Hepatocyte (in vitro differentiated cells): ENCODE measurements around the gene DAAM2. TPM values are rescaled to one million over a fixed set of nuclear protein-coding genes. Genes with fewer than 3 reads are reported as not detected.

Source experiments
- DNase-seq: peaks from one replicate; pipeline ENCODE4 v3.0.0-alpha.2; 2016; ENCODE audit warnings: low spot score
- H2AFZ ChIP-seq: fragments of 200-600 bp; sonication (generic); 2 replicates; pipeline ENCODE4 v1.6.0; 2016; ENCODE audit warnings: antibody characterized with exemption, mild to moderate bottlenecking
- H3K27ac ChIP-seq: fragments of 200-600 bp; sonication (generic); 2 replicates; pipeline ENCODE4 v1.5.1; 2016; ENCODE audit warnings: mild to moderate bottlenecking
- H3K27me3 ChIP-seq: fragments of 200-600 bp; sonication (generic); 2 replicates; pipeline ENCODE4 v1.6.1; 2016
- H3K36me3 ChIP-seq: fragments of 200-600 bp; sonication (generic); replicated peaks from 2 replicates; pipeline ENCODE4 v1.5.1; 2016; ENCODE audit warnings: low read depth; ENCODE audit not compliant: insufficient read depth
- H3K4me1 ChIP-seq: fragments of 200-600 bp; sonication (generic); 2 replicates; pipeline ENCODE4 v1.5.1; 2016; ENCODE audit warnings: mild to moderate bottlenecking, moderate library complexity; ENCODE audit not compliant: insufficient read depth
- H3K4me2 ChIP-seq: fragments of 200-600 bp; sonication (generic); 2 replicates; pipeline ENCODE4 v1.6.0; 2016
- H3K4me3 ChIP-seq: fragments of 200-600 bp; sonication (generic); 2 replicates; pipeline ENCODE4 v1.5.1; 2016; ENCODE audit warnings: mild to moderate bottlenecking
- H3K79me2 ChIP-seq: fragments of 200-600 bp; sonication (generic); 2 replicates; pipeline ENCODE4 v1.6.0; 2017; ENCODE audit warnings: mild to moderate bottlenecking
- H3K9me2 ChIP-seq: fragments of 200-600 bp; sonication (generic); replicated peaks from 2 replicates; pipeline ENCODE4 v1.6.0; 2017; ENCODE audit warnings: mild to moderate bottlenecking; ENCODE audit not compliant: insufficient read depth
- H3K9me3 ChIP-seq: fragments of 200-600 bp; sonication (generic); 2 replicates; pipeline ENCODE4 v1.5.1; 2016; ENCODE audit warnings: low read depth, mild to moderate bottlenecking
- H4K20me1 ChIP-seq: fragments of 200-600 bp; sonication (generic); 2 replicates; pipeline ENCODE4 v1.6.0; 2016; ENCODE audit warnings: mild to moderate bottlenecking; ENCODE audit not compliant: insufficient read depth, poor library complexity, severe bottlenecking
- EZH2 ChIP-seq: fragments of 200-600 bp; sonication (generic); IDR thresholded peaks from 2 replicates; pipeline ENCODE4 v1.6.1; 2016; ENCODE audit warnings: antibody characterized with exemption, mild to moderate bottlenecking, borderline replicate concordance
- EZH2phosphoT487 ChIP-seq: fragments of 200-600 bp; sonication (generic); IDR thresholded peaks from one replicate; pipeline ENCODE4 v1.6.1; 2018; ENCODE audit warnings: antibody characterized with exemption, mild to moderate bottlenecking, low read depth, moderate library complexity; ENCODE audit not compliant: unreplicated experiment, severe bottlenecking
- WGBS: methylation state at CpG from one replicate; pipeline ENCODE4 v1.1.6; 2016; ENCODE audit warnings: low lambda C conversion rate; ENCODE audit errors: missing lambda C conversion rate; 5-methylcytosine and 5-hydroxymethylcytosine counted together
- polyA plus RNA-seq: library from polyadenylated mRNA; unstranded; fragments of >200 nt; fragmentation: Nextera tagmentation; extraction: Ambion mirVana; gene quantifications from 2 replicates; pipeline ENCODE4 v1.2.1, GENCODE V29; 2016
- total RNA-seq: library from RNA; depleted of rRNA; stranded (reverse); fragments of >200 nt; gene quantifications from 2 replicates; pipeline ENCODE4 v1.2.3, GENCODE V29; 2014
- TF ChIP-seq, protein P1 (sequence below): fragments of 200-600 bp; sonication (generic); IDR thresholded peaks from 2 replicates; pipeline ENCODE4 v1.5.1; 2016; ENCODE audit warnings: antibody characterized with exemption, mild to moderate bottlenecking; ENCODE audit not compliant: poor library complexity

The DAAM2 gene
- total and polyA plus RNA-seq, 2 experiments from 2014 or later: 11.7 to 15.1 TPM

DNA sequence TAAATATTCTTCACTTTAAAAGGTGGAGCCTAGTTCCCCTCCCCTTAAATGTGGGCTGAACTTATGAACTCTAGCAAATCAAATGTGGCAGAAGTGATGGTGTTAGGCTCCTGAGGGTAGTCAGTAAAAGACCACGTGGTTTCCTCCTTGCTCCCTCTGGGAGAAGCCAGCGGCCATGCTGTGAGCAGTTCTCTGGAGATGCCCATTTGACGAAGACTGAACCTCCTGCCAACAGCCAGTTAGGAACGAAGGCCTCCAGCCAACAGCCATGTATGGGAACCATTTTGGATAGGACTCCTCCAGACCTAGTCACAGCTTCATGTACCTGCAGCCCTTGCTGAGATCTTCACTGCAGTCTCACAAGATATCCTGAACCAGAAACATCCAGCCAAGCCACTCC, 149.6 kb downstream of the DAAM2 start:
- H3K36me3 ChIP-seq: no peaks in the 10 kb centered on the region
- TF ChIP-seq EZH2phosphoT487 (no peak), EZH2 (no peak)
- TF ChIP-seq, protein P1, sequence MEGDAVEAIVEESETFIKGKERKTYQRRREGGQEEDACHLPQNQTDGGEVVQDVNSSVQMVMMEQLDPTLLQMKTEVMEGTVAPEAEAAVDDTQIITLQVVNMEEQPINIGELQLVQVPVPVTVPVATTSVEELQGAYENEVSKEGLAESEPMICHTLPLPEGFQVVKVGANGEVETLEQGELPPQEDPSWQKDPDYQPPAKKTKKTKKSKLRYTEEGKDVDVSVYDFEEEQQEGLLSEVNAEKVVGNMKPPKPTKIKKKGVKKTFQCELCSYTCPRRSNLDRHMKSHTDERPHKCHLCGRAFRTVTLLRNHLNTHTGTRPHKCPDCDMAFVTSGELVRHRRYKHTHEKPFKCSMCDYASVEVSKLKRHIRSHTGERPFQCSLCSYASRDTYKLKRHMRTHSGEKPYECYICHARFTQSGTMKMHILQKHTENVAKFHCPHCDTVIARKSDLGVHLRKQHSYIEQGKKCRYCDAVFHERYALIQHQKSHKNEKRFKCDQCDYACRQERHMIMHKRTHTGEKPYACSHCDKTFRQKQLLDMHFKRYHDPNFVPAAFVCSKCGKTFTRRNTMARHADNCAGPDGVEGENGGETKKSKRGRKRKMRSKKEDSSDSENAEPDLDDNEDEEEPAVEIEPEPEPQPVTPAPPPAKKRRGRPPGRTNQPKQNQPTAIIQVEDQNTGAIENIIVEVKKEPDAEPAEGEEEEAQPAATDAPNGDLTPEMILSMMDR: no peak
- no peaks in the 10 kb centered on the region for H3K79me2 ChIP-seq
- peaks cover 17% of the 10 kb centered on the region for H3K4me1 ChIP-seq
- no peak overlapping the region for H3K27ac ChIP-seq
- no peak overlapping the region for H2AFZ ChIP-seq
- 100% methylated on average over 4 of the region's 4 CpGs for WGBS
- no peak for DNase-seq
- no peak overlapping the region for H3K4me2 ChIP-seq
- no peak overlapping the region for H3K4me3 ChIP-seq
- no peaks in the 10 kb centered on the region for H3K27me3 ChIP-seq
- H3K9me2 ChIP-seq: no peaks in the 10 kb centered on the region
- H3K9me3 ChIP-seq: no peaks in the 10 kb centered on the region
- H4K20me1 ChIP-seq: no peaks in the 10 kb centered on the region

DNA sequence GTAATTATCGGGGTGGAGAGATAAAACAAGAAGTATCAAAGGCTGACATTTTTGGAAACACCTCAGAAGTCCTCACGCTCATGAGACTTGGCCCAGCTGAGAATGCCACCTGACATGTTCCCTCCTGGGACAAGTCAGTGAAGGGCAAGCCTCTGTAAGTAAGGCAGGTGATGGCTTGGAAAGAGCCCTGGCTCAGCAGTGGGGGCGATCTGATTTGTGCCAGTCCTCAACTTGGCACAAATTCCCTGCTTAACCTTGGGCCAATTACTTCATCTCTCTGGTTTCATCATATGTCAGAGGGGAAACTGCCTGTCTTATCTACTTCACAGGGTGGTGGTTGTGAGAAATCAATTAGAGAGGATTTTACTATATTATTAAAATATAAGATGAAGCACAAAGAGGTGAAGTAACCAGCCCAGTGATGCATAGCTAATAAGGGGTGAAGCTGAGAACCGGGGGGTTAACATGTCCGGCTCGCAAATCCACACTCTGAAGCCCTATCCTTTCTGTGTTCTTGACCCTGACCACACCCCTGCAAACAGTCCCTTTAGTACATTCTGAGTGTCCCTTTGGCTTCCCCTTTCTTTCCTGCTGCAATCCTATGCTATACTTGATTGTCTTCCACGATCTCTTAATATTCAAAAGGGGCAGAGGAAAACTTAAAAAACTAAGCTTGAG, 150.9 kb downstream of the DAAM2 start:
- 88% methylated on average over 7 of the region's 7 CpGs for WGBS
- H3K9me3 ChIP-seq: no peaks in the 10 kb centered on the region
- DNase-seq: no peak
- H3K27me3 ChIP-seq: no peaks in the 10 kb centered on the region
- H3K4me3 ChIP-seq: no peak overlapping the region
- no peak overlapping the region for H3K27ac ChIP-seq
- no peaks in the 10 kb centered on the region for H3K79me2 ChIP-seq
- H3K36me3 ChIP-seq: no peaks in the 10 kb centered on the region
- no peak overlapping the region for H3K4me2 ChIP-seq
- no peaks in the 10 kb centered on the region for H4K20me1 ChIP-seq
- TF ChIP-seq EZH2: no peak
- no peak for TF ChIP-seq EZH2phosphoT487
- TF ChIP-seq, protein P1: no peak
- H3K4me1 ChIP-seq: peaks cover 26% of the 10 kb centered on the region
- H3K9me2 ChIP-seq: no peaks in the 10 kb centered on the region
- no peak overlapping the region for H2AFZ ChIP-seq

DNA sequence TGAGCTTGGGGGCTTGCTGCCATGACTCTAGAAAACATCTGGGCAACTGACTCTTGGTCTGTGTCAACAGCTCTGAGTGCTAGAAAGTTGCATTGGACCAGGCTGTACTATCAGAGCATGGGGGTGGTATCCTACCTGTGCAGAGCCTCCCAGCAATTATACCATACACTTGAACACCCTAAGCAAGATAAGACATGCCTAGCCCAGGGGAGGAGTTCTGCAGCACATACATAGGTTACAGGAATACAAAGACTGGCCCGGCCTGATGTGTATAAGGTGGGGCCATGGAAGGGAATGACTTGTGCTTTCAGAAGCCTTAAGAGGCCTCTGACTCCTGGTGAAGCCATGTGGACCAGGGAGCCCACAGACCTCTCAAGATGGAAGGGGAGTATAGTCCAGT, 153.4 kb downstream of the DAAM2 start:
- DNase-seq: peak; percentile 63
- H3K9me2 ChIP-seq: no peaks in the 10 kb centered on the region

More for the DNA sequence above, 153.4 kb downstream of the DAAM2 start:
- no peak for TF ChIP-seq EZH2
- TF ChIP-seq EZH2phosphoT487: no peak
- TF ChIP-seq, protein P1: no peak
- Histone ChIP-seq H3K4me1 (peaks cover 21% of the 10 kb centered on the region), H4K20me1 (no peaks in the 10 kb centered on the region), H2AFZ (no peak overlapping the region), H3K4me2 (no peak overlapping the region), H3K27me3 (no peaks in the 10 kb centered on the region), H3K79me2 (no peaks in the 10 kb centered on the region), H3K36me3 (no peaks in the 10 kb centered on the region), H3K27ac (peak overlapping the region; percentile 43), H3K4me3 (no peak overlapping the region), H3K9me3 (no peaks in the 10 kb centered on the region)
- WGBS: 67% methylated on average over 1 of the region's 1 CpG
